HepG2 (cell line): ENCODE data around the gene TUBGCP6. TPM values are rescaled to one million over a fixed set of nuclear protein-coding genes. Genes with fewer than 3 reads are reported as not detected.
A peak's percentile ranks its signal among the peaks of the same experiment; 100 is the strongest.

Experiments used
- ADNP ChIP-seq: sonication (generic); formaldehyde crosslinking; IDR thresholded peaks from 2 replicates; pipeline ENCODE4 v1.4.0; 2020; ENCODE audit warnings: missing genetic modification reagents
- AGO2 ChIP-seq: fragments of 200-400 bp; formaldehyde crosslinking; optimal IDR thresholded peaks from 2 replicates; pipeline ENCODE3; 2017; ENCODE audit warnings: mild to moderate bottlenecking, low read depth, low read length, moderate library complexity
- AKAP8 ChIP-seq: sonication (generic); formaldehyde crosslinking; IDR thresholded peaks from 2 replicates; pipeline ENCODE4 v1.5.1; 2020; ENCODE audit warnings: mild to moderate bottlenecking, missing genetic modification reagents
- ARNT2 ChIP-seq: sonication (generic); formaldehyde crosslinking; IDR thresholded peaks from 2 replicates; pipeline ENCODE4 v1.8.0; 2022; ENCODE audit warnings: mild to moderate bottlenecking, low read depth, missing genetic modification reagents, moderate library complexity
- ASH2L ChIP-seq: fragments of 300-600, 200-600 bp; sonication (generic); IDR thresholded peaks from 2 replicates; pipeline ENCODE4 v1.7.0; 2017; ENCODE audit warnings: low read depth, mild to moderate bottlenecking, moderate library complexity, mixed read lengths, low read length; ENCODE audit not compliant: insufficient read length
- CBX2 ChIP-seq, 2 experiments: fragments of 200-600 bp in 1 of 2; sonication (generic); formaldehyde crosslinking in 1 of 2; IDR thresholded peaks; 2 replicates each; pipeline versions ENCODE4 v1.7.0 to v1.8.1; 2018 to 2022; ENCODE audit warnings: low read depth in 2 of 2, low read length in 1 of 2, mild to moderate bottlenecking in 1 of 2, missing genetic modification reagents in 1 of 2
- GATAD2A ChIP-seq: IDR thresholded peaks from 2 replicates; pipeline ENCODE4 v1.6.1; 2016
- HOXA3 ChIP-seq: sonication (generic); formaldehyde crosslinking; IDR thresholded peaks from 2 replicates; pipeline ENCODE4 v1.5.0; 2020; ENCODE audit warnings: missing genetic modification reagents
- MEIS2 ChIP-seq: sonication (generic); formaldehyde crosslinking; IDR thresholded peaks from 2 replicates; pipeline ENCODE4 v1.9.0; 2021; ENCODE audit warnings: mild to moderate bottlenecking, missing genetic modification reagents
- PPARG ChIP-seq: conservative IDR thresholded peaks from 2 replicates; pipeline ENCODE4 v1.6.1; 2016; ENCODE audit warnings: missing biosample characterization, missing genetic modification reagents
- RBM22 ChIP-seq: fragments of 200-400 bp; formaldehyde crosslinking; optimal IDR thresholded peaks from 2 replicates; pipeline ENCODE3; 2017; ENCODE audit warnings: mild to moderate bottlenecking, low read length, moderate library complexity
- SALL2 ChIP-seq: sonication (generic); formaldehyde crosslinking; IDR thresholded peaks from 2 replicates; pipeline ENCODE4 v1.8.1; 2023; ENCODE audit warnings: mild to moderate bottlenecking, missing genetic modification reagents, inconsistent platforms
- SP2 ChIP-seq: sonication (generic); formaldehyde crosslinking; IDR thresholded peaks from 2 replicates; pipeline ENCODE4 v1.5.1; 2020; ENCODE audit warnings: mild to moderate bottlenecking, missing genetic modification reagents
- SP4 ChIP-seq: sonication (generic); formaldehyde crosslinking; IDR thresholded peaks from 2 replicates; pipeline ENCODE4 v1.8.1; 2023; ENCODE audit warnings: mild to moderate bottlenecking, missing genetic modification reagents
- SP5 ChIP-seq: IDR thresholded peaks from 2 replicates; pipeline ENCODE4 v1.6.1; 2016; ENCODE audit warnings: low read depth, borderline replicate concordance
- TCF12 ChIP-seq, 2 experiments: fragments of 450-650 bp in 1 of 2; sonication (generic) in 1 of 2; formaldehyde crosslinking in 1 of 2; IDR thresholded peaks; 2 replicates each; pipeline versions ENCODE4 v1.6.1 to v1.8.0; 2017 to 2022; ENCODE audit warnings: antibody characterized with exemption in 1 of 2, mild to moderate bottlenecking in 1 of 2, missing genetic modification reagents in 1 of 2, moderate library complexity in 1 of 2
- THAP9 ChIP-seq: sonication (generic); formaldehyde crosslinking; IDR thresholded peaks from 2 replicates; pipeline ENCODE4; 2020; ENCODE audit warnings: missing genetic modification reagents, mild to moderate bottlenecking, borderline replicate concordance
- XRCC5 ChIP-seq: fragments of 200-400 bp; formaldehyde crosslinking; optimal IDR thresholded peaks from 2 replicates; pipeline ENCODE3; 2017; ENCODE audit warnings: mild to moderate bottlenecking, low read length
- ZNF230 ChIP-seq: sonication (generic); formaldehyde crosslinking; IDR thresholded peaks from 2 replicates; pipeline ENCODE4 v1.4.0; 2020; ENCODE audit warnings: mild to moderate bottlenecking, missing genetic modification reagents
- ZNF484 ChIP-seq: sonication (generic); formaldehyde crosslinking; IDR thresholded peaks from 2 replicates; pipeline ENCODE4 v1.5.1; 2020; ENCODE audit warnings: mild to moderate bottlenecking, low read depth, missing genetic modification reagents, borderline replicate concordance
- ZNF547 ChIP-seq: sonication (generic); formaldehyde crosslinking; IDR thresholded peaks from 2 replicates; pipeline ENCODE4 v1.5.1; 2020; ENCODE audit warnings: mild to moderate bottlenecking, missing genetic modification reagents
- ZSCAN25 ChIP-seq: sonication (generic); formaldehyde crosslinking; IDR thresholded peaks from 2 replicates; pipeline ENCODE4 v1.8.0; 2022; ENCODE audit warnings: mild to moderate bottlenecking, missing genetic modification reagents
- polyA plus RNA-seq, 8 experiments: library from polyadenylated mRNA; depleted of rRNA in 3 of 8; stranded (reverse) in 7 of 8; unstranded in 1 of 8; fragments of >200 nt; fragmentation: Illumina TruSeq in 4 of 8; extraction: Trizol in 4 of 8; gene quantifications; 2 replicates each; pipeline versions ENCODE4 v1.2.1 to v1.2.3, GENCODE V29; 2011 to 2016; ENCODE audit warnings: low read depth in 4 of 8, missing spikeins in 1 of 8, mixed read lengths in 1 of 8; ENCODE audit not compliant: insufficient read depth in 1 of 8
- total RNA-seq, 5 experiments: library from RNA; depleted of rRNA; stranded (reverse); fragments of >200 nt; fragmentation: Illumina TruSeq; extraction: Trizol; gene quantifications; 2 replicates each; pipeline ENCODE4 v1.2.3, GENCODE V29; 2016; ENCODE audit warnings: low read depth in 1 of 5
- TF ChIP-seq, protein P1 (sequence below): sonication (generic); formaldehyde crosslinking; IDR thresholded peaks from 2 replicates; pipeline ENCODE4 v1.5.0; 2020; ENCODE audit warnings: missing genetic modification reagents
- TF ChIP-seq, protein P2 (sequence below): IDR thresholded peaks from 2 replicates; pipeline ENCODE4 v1.6.1; 2018; ENCODE audit warnings: missing genetic modification reagents

Gene TUBGCP6
- total and polyA plus RNA-seq, 2 of the 13 experiments (the other 11 are each of a cell fraction or from before 2014, with no cell fraction given): 14.6 to 15.7 TPM

DNA sequence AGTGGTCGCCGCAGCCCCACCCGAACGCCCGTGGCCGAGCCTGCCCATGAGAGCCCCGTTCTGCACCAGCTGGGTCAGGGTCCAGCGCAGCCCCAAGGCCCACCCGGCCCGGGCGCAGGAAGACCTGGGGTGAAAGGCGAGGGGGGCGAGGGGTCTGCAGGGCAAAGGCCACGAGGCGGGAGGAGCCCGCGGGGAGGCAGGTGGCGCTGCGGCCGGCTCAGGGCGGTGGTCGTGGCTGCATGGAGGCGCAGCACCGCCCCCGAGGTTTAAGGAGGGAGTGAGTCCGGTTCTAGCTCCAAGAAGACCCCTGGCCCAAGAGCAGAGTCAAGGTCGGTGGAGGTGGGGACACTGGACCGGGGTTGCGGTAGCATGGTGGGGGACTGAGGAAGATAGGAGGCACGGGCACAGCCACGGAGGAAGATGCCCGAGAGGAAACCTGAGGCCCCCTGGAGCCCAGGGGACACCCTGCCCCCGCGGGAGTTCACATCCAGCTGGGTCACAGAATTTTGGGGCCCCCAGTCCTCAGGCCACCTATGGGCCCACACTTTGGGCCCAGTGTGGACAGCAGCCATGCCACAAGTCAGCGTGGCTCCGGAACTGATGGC, 6.8 kb upstream of the TUBGCP6 start (continued):
- TF ChIP-seq, protein P1, sequence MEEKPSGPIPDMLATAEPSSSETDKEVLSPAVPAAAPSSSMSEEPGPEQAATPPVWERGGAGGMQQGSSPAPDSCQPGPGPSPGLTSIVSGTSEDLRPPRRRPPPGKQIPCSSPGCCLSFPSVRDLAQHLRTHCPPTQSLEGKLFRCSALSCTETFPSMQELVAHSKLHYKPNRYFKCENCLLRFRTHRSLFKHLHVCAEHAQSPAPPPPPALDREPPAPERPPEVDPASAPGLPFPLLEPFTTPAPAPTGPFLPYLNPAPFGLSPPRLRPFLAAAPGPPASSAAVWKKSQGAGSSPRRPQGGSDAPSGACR (CRISPR knock-in tag): peak; percentile 46
- TF ChIP-seq ZNF484 (CRISPR knock-in tag) (no peak), SP5 (CRISPR knock-in tag) (0 out of 2 replicates have a peak, but pooled peaks have one; percentile 2), HOXA3 (CRISPR knock-in tag) (0 out of 2 replicates have a peak, but pooled peaks have one; percentile 6), GATAD2A (no peak), AGO2 (peak; percentile 48), SP4 (CRISPR knock-in tag) (peak; percentile 13; the same call in 1 of the 2 replicates), SP2 (CRISPR knock-in tag) (peak; percentile 25; the same call in 1 of the 2 replicates), SALL2 (CRISPR knock-in tag) (no peak), ADNP (CRISPR knock-in tag) (no peak), XRCC5 (no peak), ARNT2 (CRISPR knock-in tag) (no peak), MEIS2 (CRISPR knock-in tag) (no peak), ZSCAN25 (CRISPR knock-in tag) (0 out of 2 replicates have a peak, but pooled peaks have one; percentile 13), ZNF547 (CRISPR knock-in tag) (no peak), CBX2 (IDR thresholded peaks at IDR 0.05; ENCODE audit: low read depth, low read length) (no peak), CBX2 (CRISPR knock-in tag; IDR thresholded peaks at IDR 0.05; ENCODE audit: low read depth) (0 out of 2 replicates have a peak, but pooled peaks have one; percentile 18), RBM22 (no peak), ZNF230 (CRISPR knock-in tag) (0 out of 2 replicates have a peak, but pooled peaks have one; percentile 31), PPARG (CRISPR knock-in tag) (0 out of 2 replicates have a peak, but pooled peaks have one; percentile 38), TCF12 (IDR thresholded peaks at IDR 0.05) (no peak), TCF12 (CRISPR knock-in tag; IDR thresholded peaks at IDR 0.05) (no peak), AKAP8 (CRISPR knock-in tag) (peak; percentile 82; the same call in 1 of the 2 replicates), THAP9 (CRISPR knock-in tag) (0 out of 2 replicates have a peak, but pooled peaks have one; percentile 40), ASH2L (peak; percentile 8)
- TF ChIP-seq, protein P2, sequence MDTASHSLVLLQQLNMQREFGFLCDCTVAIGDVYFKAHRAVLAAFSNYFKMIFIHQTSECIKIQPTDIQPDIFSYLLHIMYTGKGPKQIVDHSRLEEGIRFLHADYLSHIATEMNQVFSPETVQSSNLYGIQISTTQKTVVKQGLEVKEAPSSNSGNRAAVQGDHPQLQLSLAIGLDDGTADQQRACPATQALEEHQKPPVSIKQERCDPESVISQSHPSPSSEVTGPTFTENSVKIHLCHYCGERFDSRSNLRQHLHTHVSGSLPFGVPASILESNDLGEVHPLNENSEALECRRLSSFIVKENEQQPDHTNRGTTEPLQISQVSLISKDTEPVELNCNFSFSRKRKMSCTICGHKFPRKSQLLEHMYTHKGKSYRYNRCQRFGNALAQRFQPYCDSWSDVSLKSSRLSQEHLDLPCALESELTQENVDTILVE (CRISPR knock-in tag): no peak
